Heart left ventricle (tissue), 16 donors: ENCODE data around the gene RPAIN. TPM values are rescaled to one million over a fixed set of nuclear protein-coding genes. Genes with fewer than 3 reads are reported as not detected.
A peak's percentile ranks its signal among the peaks of the same experiment; 100 is the strongest.

ENCODE experiments used
- ATAC-seq, 4 donors: fragments of 200-7000 bp; cut with Tn5 transposase; one replicate each; pipeline ENCODE4 v1.9.1; 2020 to 2022; ENCODE audit warnings: moderate library complexity in 4 of 4, mild to moderate bottlenecking in 3 of 4, moderate number of reproducible peaks in 1 of 4
- DNase-seq, 5 donors: peaks; one replicate each; pipeline ENCODE4 v3.0.0-alpha.2; 2020
- H3K27ac ChIP-seq, 12 donors: fragments of 200-600 bp; sonication (generic) in 4 of 12; one replicate each; pipeline versions ENCODE4 v1.5.0 to v1.8.0; 2016 to 2022; ENCODE audit warnings: mild to moderate bottlenecking in 2 of 12
- H3K27me3 ChIP-seq, 9 donors: fragments of 200-600 bp; sonication (generic) in 2 of 9; one replicate each; pipeline versions ENCODE4 v1.5.1 to v1.8.0; 2016 to 2022; ENCODE audit warnings: mild to moderate bottlenecking in 3 of 9
- H3K36me3 ChIP-seq, 9 donors: fragments of 200-600 bp; sonication (generic) in 2 of 9; one replicate each; pipeline versions ENCODE4 v1.5.0 to v1.8.0; 2018 to 2022; ENCODE audit warnings: mild to moderate bottlenecking in 2 of 9
- H3K4me1 ChIP-seq, 12 donors: fragments of 200-600 bp; sonication (generic) in 4 of 12; one replicate each; pipeline versions ENCODE4 v1.5.0 to v1.8.0; 2016 to 2022; ENCODE audit warnings: mild to moderate bottlenecking in 3 of 12
- H3K4me3 ChIP-seq, 12 donors: fragments of 200-600 bp; sonication (generic) in 4 of 12; one replicate each; pipeline versions ENCODE4 v1.5.0 to v1.8.0; 2017 to 2022; ENCODE audit warnings: mild to moderate bottlenecking in 9 of 12, moderate library complexity in 4 of 12
- H3K9me3 ChIP-seq, 12 donors: fragments of 200-600 bp; sonication (generic) in 4 of 12; one replicate each; pipeline versions ENCODE4 v1.5.0 to v1.8.0; 2016 to 2022; ENCODE audit warnings: mild to moderate bottlenecking in 1 of 12
- CTCF ChIP-seq, 12 donors: fragments of 200-600 bp; sonication (generic) in 4 of 12; IDR thresholded peaks; one replicate each; pipeline versions ENCODE4 v1.5.0 to v1.8.0; 2018 to 2022; ENCODE audit warnings: antibody characterized with exemption in 12 of 12, mild to moderate bottlenecking in 5 of 12
- POLR2A ChIP-seq, 2 donors: fragments of 450-650 bp; IDR thresholded peaks; one replicate each; pipeline ENCODE4 v1.6.1; 2017; ENCODE audit warnings: antibody characterized with exemption in 2 of 2, mild to moderate bottlenecking in 2 of 2, moderate library complexity in 2 of 2
- WGBS, 4 donors: extraction: QIAGEN DNeasy Blood & Tissue Kit in 2 of 4; methylation state at CpG; one replicate each; pipeline versions ENCODE4 v1.1.5 to v1.1.7; 2013 to 2018; 5-methylcytosine and 5-hydroxymethylcytosine counted together
- intact Hi-C, 10 donors: fragments of 100-400 bp; cut with DNase I; formaldehyde crosslinking; loops; one replicate each; pipeline versions ENCODE4 v1.11.1 to v1.14.2; 2022
- polyA plus RNA-seq, 2 donors: library from polyadenylated mRNA; stranded (reverse); fragments of 200-250 nt; gene quantifications; one replicate each; pipeline ENCODE4 v1.2.3, GENCODE V29; 2013
- total RNA-seq, 9 donors: library from RNA; depleted of rRNA in 2 of 9; stranded (reverse); fragments of >200 nt in 2 of 9; fragmentation: NEBNext Ultra II Directional in 3 of 9; extraction: Animal tissue kit (Norgen Biotek cat#: 25700) in 3 of 9; gene quantifications; one replicate each; pipeline versions ENCODE4 v1.1.0 to v1.2.4, GENCODE V29; 2016 to 2023
- donor health status: ischemic (EF 13 %, LVEDD 7.1; RV severe dilation, severe dysfunction).
- donor health status: healthy with polysubstance abuse.
- donor health status: DM: no; HTN: yes; CAD: no.
- donor health status: DM: no; HTN: no; CAD: no.
- donor health status: ischemic (EF 25% LVEDD 6.9; RV normal size, moderate dysfunction).
- donor health status: ischemic (EF 25% LVEDD 5.7; RV mildly dilated, moderate dysfunction).
- donor health status: healthy.
- donor health status: DM: yes; HTN: yes; CAD: no.
- donor health status: ischemic (EF 35%, LVEDD 5.7; RV mildly dilated, moderate dysfunction).
- donor health status: nonischemic (EF 11% LVEDD 7.7; RV severe dilation, severe dysfunction).
- donor health status: DM: yes; HTN: yes; CAD: no.
- donor health status: PGD.
- donor health status: ischemic (EF 29% LVEDD 5.4; RV normal size, mild dysfunction).
- donor health status: nonischemic (EF 23%, LVEDD 6.1; RV moderate dilation, normal function).

The RPAIN gene
- total and polyA plus RNA-seq, 11 donors = 23.5 to 46.2 (median 29.2) TPM

DNA sequence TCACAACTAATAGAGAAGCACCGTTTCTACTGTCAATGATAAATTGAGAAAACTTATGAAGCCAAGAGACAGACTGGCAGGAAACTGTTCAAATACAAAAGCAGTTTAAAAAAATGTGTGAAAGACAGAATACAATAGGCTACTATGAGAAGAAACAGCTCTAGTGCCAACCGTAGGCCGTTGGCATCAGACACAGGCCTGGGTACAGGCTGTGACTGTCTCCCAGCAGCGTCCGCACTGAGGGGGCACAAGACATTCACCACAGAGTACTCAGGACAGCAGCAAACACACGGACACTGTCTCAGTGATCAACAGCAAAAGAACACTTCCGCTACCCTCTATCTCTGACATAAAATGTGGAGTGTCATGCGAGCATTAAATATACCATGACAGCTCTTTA is 26.8 kb downstream of the RPAIN start:
- ATAC-seq (no peak), DNase-seq (no peak)
- WGBS, 4 donors = 88 to 93% (median 92%) methylated on average over 8 of the region's 8 CpGs
- Histone ChIP-seq H3K4me1 (no peaks in the 10 kb centered on the region), H3K9me3 (no peaks in the 10 kb centered on the region), H3K4me3 (no peak overlapping the region), H3K27me3 (no peaks in the 10 kb centered on the region), H3K27ac (no peak overlapping the region), H3K36me3 (peaks cover 0 to 94% (median 84%) of the 10 kb centered on the region in 9 donors)
- intact Hi-C loops = loop anchor here in 2 of 10 donors (10.0 kb wide), 1 partner anchor 192 kb away; no protein-coding TSS in a partner anchor
- no peak for TF ChIP-seq CTCF (IDR thresholded peaks at IDR 0.05)
- no peak for TF ChIP-seq POLR2A (IDR thresholded peaks at IDR 0.05)

- Histone ChIP-seq H3K4me3 (no peak overlapping the region), H3K4me1 (peaks cover 5 to 26% (median 17%) of the 10 kb centered on the region in 12 donors), H3K9me3 (no peaks in the 10 kb centered on the region), H3K27ac (no peak overlapping the region), H3K27me3 (no peaks in the 10 kb centered on the region), H3K36me3 (peaks cover 0 to 26% (median 21%) of the 10 kb centered on the region in 9 donors)
- TF ChIP-seq POLR2A (IDR thresholded peaks at IDR 0.05) = no peak
- TF ChIP-seq CTCF (IDR thresholded peaks at IDR 0.05) = no peak
- DNase-seq (no peak), ATAC-seq (no peak)
- intact Hi-C loops = no loop called here
- 85 to 91% (median 88%) methylated on average over 10 of the region's 10 CpGs for WGBS, 4 donors
Observed at GRCh38 chr17:5464717-5465507, 44.9 kb downstream of the RPAIN start.

GRCh38 chr17:5466295-5466694 is 46.3 kb downstream of the RPAIN start:
- no peak overlapping the region for H3K4me3 ChIP-seq
- H3K4me1 ChIP-seq = peaks cover 5 to 26% (median 17%) of the 10 kb centered on the region in 12 donors
- no peak for TF ChIP-seq CTCF (IDR thresholded peaks at IDR 0.05)
- no peak for TF ChIP-seq POLR2A (IDR thresholded peaks at IDR 0.05)
- ATAC-seq (no peak), DNase-seq (no peak)
- intact Hi-C loops = no loop called here
- H3K36me3 ChIP-seq = peaks cover 0 to 19% (median 8%) of the 10 kb centered on the region in 9 donors
- H3K27me3 ChIP-seq = no peaks in the 10 kb centered on the region
- no peaks in the 10 kb centered on the region for H3K9me3 ChIP-seq
- no peak overlapping the region for H3K27ac ChIP-seq
- 90 to 98% (median 93%) methylated on average over 4 of the region's 4 CpGs for WGBS, 4 donors

- intact Hi-C loops = no loop called here
- peaks cover 5 to 26% (median 17%) of the 10 kb centered on the region in 12 donors for H3K4me1 ChIP-seq
- no peaks in the 10 kb centered on the region for H3K27me3 ChIP-seq
- DNase-seq = no peak
- H3K4me3 ChIP-seq = peak overlapping the region in 11 of 12 donors; percentile 77 to 100 (median 89)
- TF ChIP-seq POLR2A (IDR thresholded peaks at IDR 0.05) = no peak
- TF ChIP-seq CTCF (IDR thresholded peaks at IDR 0.05) = no peak
- peaks cover 0 to 19% (median 11%) of the 10 kb centered on the region in 9 donors for H3K36me3 ChIP-seq
- H3K9me3 ChIP-seq = no peaks in the 10 kb centered on the region
- WGBS, 4 donors = 5 to 12% (median 6%) methylated on average over 8 of the region's 8 CpGs
- H3K27ac ChIP-seq = peak overlapping the region in 1 of 12 donors; percentile 80
- ATAC-seq = no peak
Observed at GRCh38 chr17:5467416-5467815, 47.4 kb downstream of the RPAIN start.
